WTC11 (cell line): ENCODE results near the gene PGM2. TPM values are rescaled to one million over a fixed set of nuclear protein-coding genes. Genes with fewer than 3 reads are reported as not detected.

Experiments used
- ATAC-seq: fragments of 200-7000 bp; cut with Tn5 transposase; 2 replicates; pipeline ENCODE4 v1.10.0; 2021; ENCODE audit warnings: mild to moderate bottlenecking, moderate library complexity
- CTCF ChIA-PET: fragments of 300-600 bp; sonication (Branson Sonifier 250); formaldehyde crosslinking; loops from one replicate; lab custom pipeline; 2021; ENCODE audit warnings: antibody characterized with exemption; lab: Charles Lee
- POLR2A ChIA-PET: fragments of 350-600 bp; sonication (Branson Sonifier 250); formaldehyde crosslinking; loops from one replicate; lab custom pipeline; 2021; ENCODE audit warnings: antibody characterized with exemption; lab: Charles Lee
- DNase-seq: peaks from one replicate; pipeline ENCODE4 v3.0.0; 2021; ENCODE audit warnings: low spot score
- H3K27ac Mint-ChIP-seq: 2 replicates; pipeline ENCODE4 v1.8.0; 2021; ENCODE audit warnings: mixed read lengths
- H3K27me3 Mint-ChIP-seq: 2 replicates; pipeline ENCODE4 v1.8.0; 2021; ENCODE audit warnings: low read depth, mild to moderate bottlenecking, moderate library complexity, mixed read lengths
- H3K36me3 Mint-ChIP-seq: 2 replicates; pipeline ENCODE4 v1.8.0; 2021; ENCODE audit warnings: mixed read lengths
- H3K4me1 Mint-ChIP-seq: 2 replicates; pipeline ENCODE4 v1.8.0; 2022; ENCODE audit warnings: mixed read lengths
- H3K4me3 Mint-ChIP-seq: 2 replicates; pipeline ENCODE4 v1.8.0; 2021; ENCODE audit warnings: mild to moderate bottlenecking, moderate library complexity, mixed read lengths
- H3K9me3 Mint-ChIP-seq: 2 replicates; pipeline ENCODE4 v1.8.0; 2021; ENCODE audit warnings: mixed read lengths
- CREM ChIP-seq: sonication (generic); formaldehyde crosslinking; IDR thresholded peaks from 2 replicates; pipeline ENCODE4 v1.8.1; 2022; ENCODE audit warnings: mild to moderate bottlenecking, missing genetic modification reagents, moderate library complexity
- GRHL2 ChIP-seq: fragments of 250-450 bp; sonication (Bioruptor Pico); IDR thresholded peaks from 2 replicates; pipeline ENCODE4 v1.8.0; 2022; ENCODE audit warnings: mild to moderate bottlenecking, moderate library complexity; ENCODE audit not compliant: insufficient replicate concordance, severe bottlenecking
- NFATC4 ChIP-seq: fragments of 250-450 bp; sonication (Bioruptor Pico); IDR thresholded peaks from 2 replicates; pipeline ENCODE4 v1.9.0; 2021; ENCODE audit warnings: mild to moderate bottlenecking
- NR2C2 ChIP-seq: sonication (generic); formaldehyde crosslinking; IDR thresholded peaks from 2 replicates; pipeline ENCODE4 v1.8.0; 2022; ENCODE audit warnings: mild to moderate bottlenecking, missing genetic modification reagents
- RORB ChIP-seq: fragments of 250-450 bp; sonication (Bioruptor Pico); IDR thresholded peaks from 2 replicates; pipeline ENCODE4 v1.9.0; 2021; ENCODE audit warnings: mild to moderate bottlenecking
- SOX15 ChIP-seq: fragments of 250-450 bp; sonication (Bioruptor Pico); IDR thresholded peaks from 2 replicates; pipeline ENCODE4 v1.9.0; 2021; ENCODE audit warnings: mild to moderate bottlenecking
- total RNA-seq: library from RNA; stranded (reverse); gene quantifications from 3 replicates; pipeline ENCODE4 v1.2.3, GENCODE V29; 2021
- TF ChIP-seq, protein P1 (sequence below): sonication (generic); formaldehyde crosslinking; IDR thresholded peaks from 2 replicates; pipeline ENCODE4 v1.8.1; 2023; ENCODE audit warnings: mild to moderate bottlenecking, missing genetic modification reagents, borderline replicate concordance
- TF ChIP-seq, protein P2 (sequence below): sonication (generic); formaldehyde crosslinking; IDR thresholded peaks from 2 replicates; pipeline ENCODE4 v1.8.1; 2022; ENCODE audit warnings: low read depth, missing genetic modification reagents, borderline replicate concordance
- TF ChIP-seq, protein P3 (sequence below): sonication (generic); formaldehyde crosslinking; IDR thresholded peaks from 2 replicates; pipeline ENCODE4 v1.8.0; 2023; ENCODE audit warnings: missing genetic modification reagents
- TF ChIP-seq, protein P4 (sequence below): sonication (generic); formaldehyde crosslinking; IDR thresholded peaks from 2 replicates; pipeline ENCODE4 v1.8.0; 2023; ENCODE audit warnings: missing genetic modification reagents, mild to moderate bottlenecking, borderline replicate concordance
- TF ChIP-seq, protein P5 (sequence below): fragments of 250-450 bp; sonication (Bioruptor Pico); IDR thresholded peaks from 2 replicates; pipeline ENCODE4 v2.1.2; 2022; ENCODE audit warnings: mild to moderate bottlenecking, moderate library complexity
- TF ChIP-seq, protein P6 (sequence below): sonication (generic); formaldehyde crosslinking; IDR thresholded peaks from 2 replicates; pipeline ENCODE4 v1.8.1; 2022; ENCODE audit warnings: mild to moderate bottlenecking, missing genetic modification reagents, moderate library complexity, borderline replicate concordance

The PGM2 gene
- total RNA-seq, 1 experiment from 2014 or later = 31.4 TPM

DNA sequence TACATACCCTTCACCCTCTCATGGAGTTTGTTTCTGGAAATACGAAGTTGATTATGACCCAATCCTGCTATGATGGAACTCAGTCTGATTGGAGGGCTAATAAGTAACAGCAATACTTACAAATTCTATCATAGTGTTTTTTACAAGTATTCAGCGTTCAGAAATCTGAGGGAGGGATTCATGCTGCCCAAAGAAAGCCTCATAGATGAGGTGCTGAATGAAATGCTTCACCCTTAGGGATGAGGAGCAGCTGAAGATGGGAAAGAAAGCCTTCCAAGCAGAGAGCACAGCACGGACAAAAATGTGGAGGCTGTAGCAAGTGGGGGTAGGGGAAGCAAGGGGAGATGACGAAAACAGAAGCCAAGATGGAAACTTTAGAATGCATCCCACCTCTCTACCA, 36.5 kb downstream of the PGM2 start (continued):
- TF ChIP-seq, protein P1, sequence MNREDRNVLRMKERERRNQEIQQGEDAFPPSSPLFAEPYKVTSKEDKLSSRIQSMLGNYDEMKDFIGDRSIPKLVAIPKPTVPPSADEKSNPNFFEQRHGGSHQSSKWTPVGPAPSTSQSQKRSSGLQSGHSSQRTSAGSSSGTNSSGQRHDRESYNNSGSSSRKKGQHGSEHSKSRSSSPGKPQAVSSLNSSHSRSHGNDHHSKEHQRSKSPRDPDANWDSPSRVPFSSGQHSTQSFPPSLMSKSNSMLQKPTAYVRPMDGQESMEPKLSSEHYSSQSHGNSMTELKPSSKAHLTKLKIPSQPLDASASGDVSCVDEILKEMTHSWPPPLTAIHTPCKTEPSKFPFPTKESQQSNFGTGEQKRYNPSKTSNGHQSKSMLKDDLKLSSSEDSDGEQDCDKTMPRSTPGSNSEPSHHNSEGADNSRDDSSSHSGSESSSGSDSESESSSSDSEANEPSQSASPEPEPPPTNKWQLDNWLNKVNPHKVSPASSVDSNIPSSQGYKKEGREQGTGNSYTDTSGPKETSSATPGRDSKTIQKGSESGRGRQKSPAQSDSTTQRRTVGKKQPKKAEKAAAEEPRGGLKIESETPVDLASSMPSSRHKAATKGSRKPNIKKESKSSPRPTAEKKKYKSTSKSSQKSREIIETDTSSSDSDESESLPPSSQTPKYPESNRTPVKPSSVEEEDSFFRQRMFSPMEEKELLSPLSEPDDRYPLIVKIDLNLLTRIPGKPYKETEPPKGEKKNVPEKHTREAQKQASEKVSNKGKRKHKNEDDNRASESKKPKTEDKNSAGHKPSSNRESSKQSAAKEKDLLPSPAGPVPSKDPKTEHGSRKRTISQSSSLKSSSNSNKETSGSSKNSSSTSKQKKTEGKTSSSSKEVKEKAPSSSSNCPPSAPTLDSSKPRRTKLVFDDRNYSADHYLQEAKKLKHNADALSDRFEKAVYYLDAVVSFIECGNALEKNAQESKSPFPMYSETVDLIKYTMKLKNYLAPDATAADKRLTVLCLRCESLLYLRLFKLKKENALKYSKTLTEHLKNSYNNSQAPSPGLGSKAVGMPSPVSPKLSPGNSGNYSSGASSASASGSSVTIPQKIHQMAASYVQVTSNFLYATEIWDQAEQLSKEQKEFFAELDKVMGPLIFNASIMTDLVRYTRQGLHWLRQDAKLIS (CRISPR knock-in tag) = no peak
- TF ChIP-seq, protein P2, sequence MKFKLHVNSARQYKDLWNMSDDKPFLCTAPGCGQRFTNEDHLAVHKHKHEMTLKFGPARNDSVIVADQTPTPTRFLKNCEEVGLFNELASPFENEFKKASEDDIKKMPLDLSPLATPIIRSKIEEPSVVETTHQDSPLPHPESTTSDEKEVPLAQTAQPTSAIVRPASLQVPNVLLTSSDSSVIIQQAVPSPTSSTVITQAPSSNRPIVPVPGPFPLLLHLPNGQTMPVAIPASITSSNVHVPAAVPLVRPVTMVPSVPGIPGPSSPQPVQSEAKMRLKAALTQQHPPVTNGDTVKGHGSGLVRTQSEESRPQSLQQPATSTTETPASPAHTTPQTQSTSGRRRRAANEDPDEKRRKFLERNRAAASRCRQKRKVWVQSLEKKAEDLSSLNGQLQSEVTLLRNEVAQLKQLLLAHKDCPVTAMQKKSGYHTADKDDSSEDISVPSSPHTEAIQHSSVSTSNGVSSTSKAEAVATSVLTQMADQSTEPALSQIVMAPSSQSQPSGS = no peak
- TF ChIP-seq SOX15 (CRISPR knock-in tag) (no peak), NFATC4 (CRISPR knock-in tag) (no peak), NR2C2 (no peak), GRHL2 (CRISPR knock-in tag) (no peak)
- TF ChIP-seq, protein P3, sequence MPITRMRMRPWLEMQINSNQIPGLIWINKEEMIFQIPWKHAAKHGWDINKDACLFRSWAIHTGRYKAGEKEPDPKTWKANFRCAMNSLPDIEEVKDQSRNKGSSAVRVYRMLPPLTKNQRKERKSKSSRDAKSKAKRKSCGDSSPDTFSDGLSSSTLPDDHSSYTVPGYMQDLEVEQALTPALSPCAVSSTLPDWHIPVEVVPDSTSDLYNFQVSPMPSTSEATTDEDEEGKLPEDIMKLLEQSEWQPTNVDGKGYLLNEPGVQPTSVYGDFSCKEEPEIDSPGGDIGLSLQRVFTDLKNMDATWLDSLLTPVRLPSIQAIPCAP (CRISPR knock-in tag) = no peak
- TF ChIP-seq, protein P4, sequence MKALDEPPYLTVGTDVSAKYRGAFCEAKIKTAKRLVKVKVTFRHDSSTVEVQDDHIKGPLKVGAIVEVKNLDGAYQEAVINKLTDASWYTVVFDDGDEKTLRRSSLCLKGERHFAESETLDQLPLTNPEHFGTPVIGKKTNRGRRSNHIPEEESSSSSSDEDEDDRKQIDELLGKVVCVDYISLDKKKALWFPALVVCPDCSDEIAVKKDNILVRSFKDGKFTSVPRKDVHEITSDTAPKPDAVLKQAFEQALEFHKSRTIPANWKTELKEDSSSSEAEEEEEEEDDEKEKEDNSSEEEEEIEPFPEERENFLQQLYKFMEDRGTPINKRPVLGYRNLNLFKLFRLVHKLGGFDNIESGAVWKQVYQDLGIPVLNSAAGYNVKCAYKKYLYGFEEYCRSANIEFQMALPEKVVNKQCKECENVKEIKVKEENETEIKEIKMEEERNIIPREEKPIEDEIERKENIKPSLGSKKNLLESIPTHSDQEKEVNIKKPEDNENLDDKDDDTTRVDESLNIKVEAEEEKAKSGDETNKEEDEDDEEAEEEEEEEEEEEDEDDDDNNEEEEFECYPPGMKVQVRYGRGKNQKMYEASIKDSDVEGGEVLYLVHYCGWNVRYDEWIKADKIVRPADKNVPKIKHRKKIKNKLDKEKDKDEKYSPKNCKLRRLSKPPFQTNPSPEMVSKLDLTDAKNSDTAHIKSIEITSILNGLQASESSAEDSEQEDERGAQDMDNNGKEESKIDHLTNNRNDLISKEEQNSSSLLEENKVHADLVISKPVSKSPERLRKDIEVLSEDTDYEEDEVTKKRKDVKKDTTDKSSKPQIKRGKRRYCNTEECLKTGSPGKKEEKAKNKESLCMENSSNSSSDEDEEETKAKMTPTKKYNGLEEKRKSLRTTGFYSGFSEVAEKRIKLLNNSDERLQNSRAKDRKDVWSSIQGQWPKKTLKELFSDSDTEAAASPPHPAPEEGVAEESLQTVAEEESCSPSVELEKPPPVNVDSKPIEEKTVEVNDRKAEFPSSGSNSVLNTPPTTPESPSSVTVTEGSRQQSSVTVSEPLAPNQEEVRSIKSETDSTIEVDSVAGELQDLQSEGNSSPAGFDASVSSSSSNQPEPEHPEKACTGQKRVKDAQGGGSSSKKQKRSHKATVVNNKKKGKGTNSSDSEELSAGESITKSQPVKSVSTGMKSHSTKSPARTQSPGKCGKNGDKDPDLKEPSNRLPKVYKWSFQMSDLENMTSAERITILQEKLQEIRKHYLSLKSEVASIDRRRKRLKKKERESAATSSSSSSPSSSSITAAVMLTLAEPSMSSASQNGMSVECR = no peak
- TF ChIP-seq, all 79 proteins: peak for 0

DNA sequence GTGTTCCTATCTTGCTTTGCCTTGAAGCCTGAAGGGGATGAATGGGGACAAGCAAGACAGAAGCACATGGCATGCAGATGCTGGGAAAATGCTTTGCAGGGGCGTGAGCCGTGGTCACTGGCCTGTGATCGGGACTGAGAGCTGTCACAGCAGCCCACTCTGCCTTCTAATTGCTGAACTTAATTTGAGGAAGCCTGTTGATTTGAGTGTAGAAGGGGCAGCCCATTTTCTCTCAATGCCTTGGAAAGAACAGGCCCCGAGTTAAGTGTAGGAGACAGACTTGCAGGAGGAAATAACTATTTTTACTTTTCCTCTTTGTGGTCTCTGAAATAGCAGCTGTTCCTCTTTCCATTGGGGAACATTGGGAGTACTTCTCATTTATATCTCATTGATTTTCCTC, 38.3 kb downstream of the PGM2 start:
- DNase-seq = no peak
- Mint-ChIP-seq H3K36me3 (peaks cover 19% of the 10 kb centered on the region), H3K9me3 (peaks cover 7% of the 10 kb centered on the region; the same call in 1 of the 2 replicates), H3K27ac (no peak overlapping the region), H3K27me3 (no peaks in the 10 kb centered on the region), H3K4me3 (no peak overlapping the region)
- TF ChIP-seq, protein P5, sequence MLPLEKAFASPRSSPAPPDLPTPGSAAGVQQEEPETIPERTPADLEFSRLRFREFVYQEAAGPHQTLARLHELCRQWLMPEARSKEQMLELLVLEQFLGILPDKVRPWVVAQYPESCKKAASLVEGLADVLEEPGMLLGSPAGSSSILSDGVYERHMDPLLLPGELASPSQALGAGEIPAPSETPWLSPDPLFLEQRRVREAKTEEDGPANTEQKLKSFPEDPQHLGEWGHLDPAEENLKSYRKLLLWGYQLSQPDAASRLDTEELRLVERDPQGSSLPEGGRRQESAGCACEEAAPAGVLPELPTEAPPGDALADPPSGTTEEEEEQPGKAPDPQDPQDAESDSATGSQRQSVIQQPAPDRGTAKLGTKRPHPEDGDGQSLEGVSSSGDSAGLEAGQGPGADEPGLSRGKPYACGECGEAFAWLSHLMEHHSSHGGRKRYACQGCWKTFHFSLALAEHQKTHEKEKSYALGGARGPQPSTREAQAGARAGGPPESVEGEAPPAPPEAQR = no peak
- TF ChIP-seq, protein P6, sequence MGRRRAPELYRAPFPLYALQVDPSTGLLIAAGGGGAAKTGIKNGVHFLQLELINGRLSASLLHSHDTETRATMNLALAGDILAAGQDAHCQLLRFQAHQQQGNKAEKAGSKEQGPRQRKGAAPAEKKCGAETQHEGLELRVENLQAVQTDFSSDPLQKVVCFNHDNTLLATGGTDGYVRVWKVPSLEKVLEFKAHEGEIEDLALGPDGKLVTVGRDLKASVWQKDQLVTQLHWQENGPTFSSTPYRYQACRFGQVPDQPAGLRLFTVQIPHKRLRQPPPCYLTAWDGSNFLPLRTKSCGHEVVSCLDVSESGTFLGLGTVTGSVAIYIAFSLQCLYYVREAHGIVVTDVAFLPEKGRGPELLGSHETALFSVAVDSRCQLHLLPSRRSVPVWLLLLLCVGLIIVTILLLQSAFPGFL = no peak
- TF ChIP-seq CREM (CRISPR knock-in tag) (no peak), GRHL2 (CRISPR knock-in tag) (no peak), RORB (no peak)
- TF ChIP-seq, all 79 proteins: peak for 0
- POLR2A ChIA-PET = no interaction called here
- ATAC-seq = no peak
- CTCF ChIA-PET = interaction anchor here (0.6 kb wide), 1 partner anchor 638 kb away, joined by 4 read pairs; no protein-coding TSS in a partner anchor
- no peaks in the 10 kb centered on the region for H3K4me1 Mint-ChIP-seq
